HepG2 (cell line): ENCODE measurements around the gene UBAP2. TPM values are rescaled to one million over a fixed set of nuclear protein-coding genes. Genes with fewer than 3 reads are reported as not detected.

ENCODE experiments used
- CEBPB ChIP-seq: IDR thresholded peaks from 2 replicates; pipeline ENCODE4 v1.6.1; 2011; ENCODE audit warnings: low read depth, low read length, improper control_type of control experiment, borderline replicate concordance
- ELF3 ChIP-seq: IDR thresholded peaks from 2 replicates; pipeline ENCODE4 v1.6.1; 2016; ENCODE audit warnings: missing genetic modification reagents, missing compliant biosample characterization
- MNT ChIP-seq: fragments of 450-650 bp; IDR thresholded peaks from 2 replicates; pipeline ENCODE4 v1.6.1; 2016
- NAIF1 ChIP-seq: sonication (generic); formaldehyde crosslinking; IDR thresholded peaks from 2 replicates; pipeline ENCODE4 v1.5.0; 2020; ENCODE audit warnings: mild to moderate bottlenecking, missing genetic modification reagents, borderline replicate concordance
- NBN ChIP-seq: fragments of 450-650 bp; conservative IDR thresholded peaks from 2 replicates; pipeline ENCODE4 v1.6.1; 2017
- NFATC3 ChIP-seq: sonication (generic); formaldehyde crosslinking; IDR thresholded peaks from 2 replicates; pipeline ENCODE4 v1.5.1; 2020; ENCODE audit warnings: mild to moderate bottlenecking, missing genetic modification reagents
- REXO4 ChIP-seq: sonication (generic); formaldehyde crosslinking; IDR thresholded peaks from 2 replicates; pipeline ENCODE4 v1.8.0; 2022; ENCODE audit warnings: missing genetic modification reagents, mild to moderate bottlenecking, borderline replicate concordance
- SNAPC2 ChIP-seq: sonication (generic); formaldehyde crosslinking; IDR thresholded peaks from 2 replicates; pipeline ENCODE4 v1.8.1; 2022; ENCODE audit warnings: mild to moderate bottlenecking, missing genetic modification reagents
- SYNCRIP ChIP-seq: fragments of 200-400 bp; formaldehyde crosslinking; IDR thresholded peaks from 2 replicates; pipeline ENCODE4 v1.6.1; 2018; ENCODE audit warnings: mild to moderate bottlenecking, low read depth, low read length; ENCODE audit not compliant: insufficient read depth
- ZC3H4 ChIP-seq: sonication (generic); formaldehyde crosslinking; IDR thresholded peaks from 2 replicates; pipeline ENCODE4 v1.4.0; 2020; ENCODE audit warnings: missing genetic modification reagents, borderline replicate concordance
- ZFP1 ChIP-seq: IDR thresholded peaks from 2 replicates; pipeline ENCODE4 v1.6.1; 2016
- ZNF136 ChIP-seq: sonication (generic); formaldehyde crosslinking; IDR thresholded peaks from 2 replicates; pipeline ENCODE4 v1.8.1; 2022; ENCODE audit warnings: low read depth, mild to moderate bottlenecking, moderate library complexity, missing genetic modification reagents
- ZNF20 ChIP-seq: sonication (generic); formaldehyde crosslinking; IDR thresholded peaks from 2 replicates; pipeline ENCODE4 v1.4.0; 2020; ENCODE audit warnings: mild to moderate bottlenecking, moderate library complexity, missing genetic modification reagents
- ZNF629 ChIP-seq: sonication (generic); formaldehyde crosslinking; conservative IDR thresholded peaks from 2 replicates; pipeline ENCODE4 v1.5.0; 2020; ENCODE audit warnings: missing genetic modification reagents
- polyA plus RNA-seq, 8 experiments: library from polyadenylated mRNA; depleted of rRNA in 3 of 8; stranded (reverse) in 7 of 8; unstranded in 1 of 8; fragments of >200 nt; fragmentation: Illumina TruSeq in 4 of 8; extraction: Trizol in 4 of 8; gene quantifications; 2 replicates each; pipeline versions ENCODE4 v1.2.1 to v1.2.3, GENCODE V29; 2011 to 2016; ENCODE audit warnings: low read depth in 4 of 8, missing spikeins in 1 of 8, mixed read lengths in 1 of 8; ENCODE audit not compliant: insufficient read depth in 1 of 8
- total RNA-seq, 5 experiments: library from RNA; depleted of rRNA; stranded (reverse); fragments of >200 nt; fragmentation: Illumina TruSeq; extraction: Trizol; gene quantifications; 2 replicates each; pipeline ENCODE4 v1.2.3, GENCODE V29; 2016; ENCODE audit warnings: low read depth in 1 of 5
- TF ChIP-seq, protein P1 (sequence below), 2 experiments: fragments of 450-650 bp in 1 of 2; sonication (generic) in 1 of 2; formaldehyde crosslinking in 1 of 2; IDR thresholded peaks; 2 replicates each; pipeline versions ENCODE4 v1.6.1 to v1.8.0; 2016 to 2022; ENCODE audit warnings: antibody characterized with exemption in 1 of 2, mild to moderate bottlenecking in 1 of 2, missing genetic modification reagents in 1 of 2
- TF ChIP-seq, protein P2 (sequence below): IDR thresholded peaks from 2 replicates; pipeline ENCODE4 v1.6.1; 2016; ENCODE audit warnings: control low read depth
- TF ChIP-seq, protein P3 (sequence below): sonication (generic); formaldehyde crosslinking; IDR thresholded peaks from 2 replicates; pipeline ENCODE4 v1.8.1; 2023; ENCODE audit warnings: missing genetic modification reagents, inconsistent platforms, borderline replicate concordance

Gene UBAP2
- total and polyA plus RNA-seq, 2 of the 13 experiments (the other 11 are each of a cell fraction or from before 2014, with no cell fraction given) = 19.0 to 22.0 TPM

- TF ChIP-seq, protein P1, sequence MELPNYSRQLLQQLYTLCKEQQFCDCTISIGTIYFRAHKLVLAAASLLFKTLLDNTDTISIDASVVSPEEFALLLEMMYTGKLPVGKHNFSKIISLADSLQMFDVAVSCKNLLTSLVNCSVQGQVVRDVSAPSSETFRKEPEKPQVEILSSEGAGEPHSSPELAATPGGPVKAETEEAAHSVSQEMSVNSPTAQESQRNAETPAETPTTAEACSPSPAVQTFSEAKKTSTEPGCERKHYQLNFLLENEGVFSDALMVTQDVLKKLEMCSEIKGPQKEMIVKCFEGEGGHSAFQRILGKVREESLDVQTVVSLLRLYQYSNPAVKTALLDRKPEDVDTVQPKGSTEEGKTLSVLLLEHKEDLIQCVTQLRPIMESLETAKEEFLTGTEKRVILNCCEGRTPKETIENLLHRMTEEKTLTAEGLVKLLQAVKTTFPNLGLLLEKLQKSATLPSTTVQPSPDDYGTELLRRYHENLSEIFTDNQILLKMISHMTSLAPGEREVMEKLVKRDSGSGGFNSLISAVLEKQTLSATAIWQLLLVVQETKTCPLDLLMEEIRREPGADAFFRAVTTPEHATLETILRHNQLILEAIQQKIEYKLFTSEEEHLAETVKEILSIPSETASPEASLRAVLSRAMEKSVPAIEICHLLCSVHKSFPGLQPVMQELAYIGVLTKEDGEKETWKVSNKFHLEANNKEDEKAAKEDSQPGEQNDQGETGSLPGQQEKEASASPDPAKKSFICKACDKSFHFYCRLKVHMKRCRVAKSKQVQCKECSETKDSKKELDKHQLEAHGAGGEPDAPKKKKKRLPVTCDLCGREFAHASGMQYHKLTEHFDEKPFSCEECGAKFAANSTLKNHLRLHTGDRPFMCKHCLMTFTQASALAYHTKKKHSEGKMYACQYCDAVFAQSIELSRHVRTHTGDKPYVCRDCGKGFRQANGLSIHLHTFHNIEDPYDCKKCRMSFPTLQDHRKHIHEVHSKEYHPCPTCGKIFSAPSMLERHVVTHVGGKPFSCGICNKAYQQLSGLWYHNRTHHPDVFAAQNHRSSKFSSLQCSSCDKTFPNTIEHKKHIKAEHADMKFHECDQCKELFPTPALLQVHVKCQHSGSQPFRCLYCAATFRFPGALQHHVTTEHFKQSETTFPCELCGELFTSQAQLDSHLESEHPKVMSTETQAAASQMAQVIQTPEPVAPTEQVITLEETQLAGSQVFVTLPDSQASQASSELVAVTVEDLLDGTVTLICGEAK (IDR thresholded peaks at IDR 0.05) = no peak
- TF ChIP-seq, protein P1 (CRISPR knock-in tag; IDR thresholded peaks at IDR 0.05) = no peak
- no peak for TF ChIP-seq NAIF1 (CRISPR knock-in tag)
- 0 out of 2 replicates have a peak, but pooled peaks have one; percentile 55 for TF ChIP-seq ZNF136 (CRISPR knock-in tag)
- TF ChIP-seq ZC3H4 (CRISPR knock-in tag) = no peak
- TF ChIP-seq, protein P2, sequence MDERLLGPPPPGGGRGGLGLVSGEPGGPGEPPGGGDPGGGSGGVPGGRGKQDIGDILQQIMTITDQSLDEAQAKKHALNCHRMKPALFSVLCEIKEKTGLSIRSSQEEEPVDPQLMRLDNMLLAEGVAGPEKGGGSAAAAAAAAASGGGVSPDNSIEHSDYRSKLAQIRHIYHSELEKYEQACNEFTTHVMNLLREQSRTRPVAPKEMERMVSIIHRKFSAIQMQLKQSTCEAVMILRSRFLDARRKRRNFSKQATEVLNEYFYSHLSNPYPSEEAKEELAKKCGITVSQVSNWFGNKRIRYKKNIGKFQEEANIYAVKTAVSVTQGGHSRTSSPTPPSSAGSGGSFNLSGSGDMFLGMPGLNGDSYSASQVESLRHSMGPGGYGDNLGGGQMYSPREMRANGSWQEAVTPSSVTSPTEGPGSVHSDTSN = no peak
- no peak for TF ChIP-seq REXO4 (CRISPR knock-in tag)
- no peak for TF ChIP-seq ZNF629
- no peak for TF ChIP-seq ZNF20
- TF ChIP-seq MNT = 0 out of 2 replicates have a peak, but pooled peaks have one; percentile 12
- TF ChIP-seq, protein P3, sequence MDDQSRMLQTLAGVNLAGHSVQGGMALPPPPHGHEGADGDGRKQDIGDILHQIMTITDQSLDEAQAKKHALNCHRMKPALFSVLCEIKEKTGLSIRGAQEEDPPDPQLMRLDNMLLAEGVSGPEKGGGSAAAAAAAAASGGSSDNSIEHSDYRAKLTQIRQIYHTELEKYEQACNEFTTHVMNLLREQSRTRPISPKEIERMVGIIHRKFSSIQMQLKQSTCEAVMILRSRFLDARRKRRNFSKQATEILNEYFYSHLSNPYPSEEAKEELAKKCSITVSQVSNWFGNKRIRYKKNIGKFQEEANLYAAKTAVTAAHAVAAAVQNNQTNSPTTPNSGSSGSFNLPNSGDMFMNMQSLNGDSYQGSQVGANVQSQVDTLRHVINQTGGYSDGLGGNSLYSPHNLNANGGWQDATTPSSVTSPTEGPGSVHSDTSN (CRISPR knock-in tag) = no peak
- TF ChIP-seq ELF3 = peak; percentile 39; the same call in 1 of the 2 replicates
- TF ChIP-seq SYNCRIP = no peak
- TF ChIP-seq NBN = no peak
- TF ChIP-seq SNAPC2 (CRISPR knock-in tag) = no peak
- no peak for TF ChIP-seq CEBPB
- 0 out of 2 replicates have a peak, but pooled peaks have one; percentile 54 for TF ChIP-seq ZFP1 (CRISPR knock-in tag)
- TF ChIP-seq NFATC3 (CRISPR knock-in tag) = no peak
Measured at GRCh38 chr9:34072868-34073590, 24.3 kb upstream of the UBAP2 start (continued).
